AG04450 (cell line): Measurements from ENCODE around the gene NEURL4. TPM values are rescaled to one million over a fixed set of nuclear protein-coding genes. Genes with fewer than 3 reads are reported as not detected.

Experiments
- CTCF ChIA-PET: fragments of 300-600, 350-600 bp; formaldehyde crosslinking; extraction: SDS; loops from one replicate; lab custom pipeline; 2022; ENCODE audit warnings: antibody characterized with exemption, inconsistent platforms; lab: Charles Lee
- POLR2A ChIA-PET: fragments of 350-600 bp; formaldehyde crosslinking; extraction: SDS; loops from one replicate; lab custom pipeline; 2021; ENCODE audit warnings: antibody characterized with exemption, inconsistent platforms; lab: Yijun Ruan, JAX
- DNase-seq: peaks from one replicate; pipeline ENCODE4 v3.0.0-alpha.2; 2011; ENCODE audit warnings: low read depth, low spot score
- H3K27ac ChIP-seq: one replicate; pipeline ENCODE4 v1.5.1; 2012; ENCODE audit warnings: low read depth, low read length, control low read depth
- H3K27me3 ChIP-seq: one replicate; pipeline ENCODE4 v1.6.0; 2012; ENCODE audit warnings: low read length; ENCODE audit not compliant: control insufficient read depth, insufficient read depth
- H3K4me3 ChIP-seq: 2 replicates; pipeline ENCODE4 v1.5.1; 2011; ENCODE audit warnings: mild to moderate bottlenecking, low read depth, low read length, control low read depth
- H3K9me3 ChIP-seq: 2 replicates; pipeline ENCODE4 v1.5.1; 2012; ENCODE audit warnings: low read length; ENCODE audit not compliant: control insufficient read depth, insufficient read depth
- CTCF ChIP-seq: IDR thresholded peaks from 2 replicates; pipeline ENCODE4 v1.5.1; 2011; ENCODE audit warnings: low read depth, low read length, control low read depth, inconsistent platforms
- polyA plus RNA-seq: library from polyadenylated mRNA; depleted of rRNA; stranded (reverse); fragments of >200 nt; gene quantifications from 2 replicates; pipeline ENCODE4 v1.2.3, GENCODE V29; 2011

Gene NEURL4
- polyA plus RNA-seq, 1 experiment = 7.3 TPM

- Histone ChIP-seq H3K4me3 (peak within 1 kb of the TSS; percentile 86), H3K27me3 (no peaks in the 10 kb centered on the region), H3K9me3 (peaks cover 2% of the 10 kb centered on the region; the same call in 1 of the 2 replicates), H3K27ac (peak within 1 kb of the TSS; percentile 65)
- DNase-seq = no peak
- ChIA-PET POLR2A (interaction anchor here (3.6 kb wide), 1 partner anchor 15 kb away, joined by 17 read pairs; the partner anchor contains the start of gene NEURL4), CTCF (interaction anchor here (0.9 to 2.1 kb wide), 3 partner anchors 8 to 18 kb away, joined by 3 to 8 read pairs (median 3); no protein-coding TSS in a partner anchor)
- no peak for TF ChIP-seq CTCF
These were observed 14.2 kb downstream of the NEURL4 start, which contains the start of gene GPS2 for GRCh38 chr17:7314719-7315569. TSS of gene GPS2 (minus strand) at chr17:7315360. CDS start at chr17:7315052, 308 bp downstream.

GRCh38 chr17:7313890-7314718 is 15.0 kb downstream of the NEURL4 start:
- Histone ChIP-seq H3K4me3 (peak overlapping the region; percentile 86), H3K27me3 (no peaks in the 10 kb centered on the region), H3K9me3 (peaks cover 2% of the 10 kb centered on the region; the same call in 1 of the 2 replicates), H3K27ac (peak overlapping the region; percentile 65)
- ChIA-PET CTCF (interaction anchor here (0.8 to 2.1 kb wide), 2 partner anchors 11 to 34 kb away, joined by 3 to 8 read pairs; no protein-coding TSS in a partner anchor), POLR2A (interaction anchor here (1.6 to 3.6 kb wide), 2 partner anchors 16 to 33 kb away, joined by 5 to 17 read pairs; partner anchors contain the start of genes NEURL4 and SLC2A4)
- no peak for DNase-seq
- TF ChIP-seq CTCF = no peak

GRCh38 chr17:7313088-7313889 is 15.8 kb downstream of the NEURL4 start:
- Histone ChIP-seq H3K4me3 (no peak overlapping the region), H3K9me3 (peaks cover 5% of the 10 kb centered on the region; the same call in 1 of the 2 replicates), H3K27ac (peak overlapping the region; percentile 11), H3K27me3 (no peaks in the 10 kb centered on the region)
- no peak; the same call in 1 of the 2 replicates for TF ChIP-seq CTCF
- ChIA-PET CTCF (interaction anchor here (0.6 to 2.1 kb wide), 4 partner anchors 10 to 247 kb away, joined by 3 to 8 read pairs (median 4); no protein-coding TSS in a partner anchor), POLR2A (interaction anchor here (1.6 to 3.6 kb wide), 2 partner anchors 16 to 32 kb away, joined by 5 to 17 read pairs; partner anchors contain the start of genes NEURL4 and SLC2A4)
- no peak for DNase-seq

GRCh38 chr17:7312432-7313087 is 16.6 kb downstream of the NEURL4 start:
- POLR2A ChIA-PET = interaction anchor here (1.6 to 3.6 kb wide), 2 partner anchors 17 to 31 kb away, joined by 5 to 17 read pairs; partner anchors contain the start of genes NEURL4 and SLC2A4
- TF ChIP-seq CTCF = no peak
- Histone ChIP-seq H3K27me3 (no peaks in the 10 kb centered on the region), H3K4me3 (no peak overlapping the region), H3K27ac (no peak overlapping the region), H3K9me3 (peaks cover 6% of the 10 kb centered on the region; the same call in 1 of the 2 replicates)
- CTCF ChIA-PET = interaction anchor here (0.6 to 2.1 kb wide), 4 partner anchors 11 to 248 kb away, joined by 3 to 8 read pairs (median 4); no protein-coding TSS in a partner anchor
- no peak for DNase-seq
